DOHH2 (cell line): ENCODE data around the gene ITGB8.

ENCODE experiments used
- EZH2phosphoT487 ChIP-seq: fragments of 200-600 bp; sonication (generic); IDR thresholded peaks from 2 replicates; pipeline ENCODE4 v1.6.1; 2017; ENCODE audit warnings: borderline replicate concordance, mild to moderate bottlenecking, antibody characterized with exemption, low read length, moderate library complexity, mixed read lengths
- TF ChIP-seq, protein P1 (sequence below): fragments of 200-600 bp; sonication (generic); IDR thresholded peaks from one replicate; pipeline ENCODE4 v1.5.1; 2014; ENCODE audit warnings: antibody characterized with exemption, mild to moderate bottlenecking, low read depth, low read length; ENCODE audit not compliant: poor library complexity, severe bottlenecking

DNA sequence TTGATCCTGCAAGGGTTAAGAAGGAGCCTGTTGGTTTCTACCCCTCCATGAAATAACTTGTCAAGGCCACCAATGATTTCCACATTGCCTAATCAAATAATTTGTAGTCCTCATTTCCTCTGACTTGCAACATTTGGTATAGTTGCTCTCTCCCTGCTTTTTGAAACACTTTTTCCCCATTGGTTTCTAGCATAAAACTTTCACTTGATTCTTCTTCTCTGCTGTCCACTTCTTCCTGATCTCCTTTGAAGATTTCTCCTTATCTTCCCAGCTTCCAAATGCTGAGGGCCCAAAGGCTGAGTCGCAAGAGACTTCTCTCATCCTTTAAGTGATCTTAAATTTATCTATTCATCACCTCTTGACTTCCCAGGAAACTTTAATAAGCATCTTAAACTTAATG, 134.2 kb downstream of the ITGB8 start:
- TF ChIP-seq, protein P1, sequence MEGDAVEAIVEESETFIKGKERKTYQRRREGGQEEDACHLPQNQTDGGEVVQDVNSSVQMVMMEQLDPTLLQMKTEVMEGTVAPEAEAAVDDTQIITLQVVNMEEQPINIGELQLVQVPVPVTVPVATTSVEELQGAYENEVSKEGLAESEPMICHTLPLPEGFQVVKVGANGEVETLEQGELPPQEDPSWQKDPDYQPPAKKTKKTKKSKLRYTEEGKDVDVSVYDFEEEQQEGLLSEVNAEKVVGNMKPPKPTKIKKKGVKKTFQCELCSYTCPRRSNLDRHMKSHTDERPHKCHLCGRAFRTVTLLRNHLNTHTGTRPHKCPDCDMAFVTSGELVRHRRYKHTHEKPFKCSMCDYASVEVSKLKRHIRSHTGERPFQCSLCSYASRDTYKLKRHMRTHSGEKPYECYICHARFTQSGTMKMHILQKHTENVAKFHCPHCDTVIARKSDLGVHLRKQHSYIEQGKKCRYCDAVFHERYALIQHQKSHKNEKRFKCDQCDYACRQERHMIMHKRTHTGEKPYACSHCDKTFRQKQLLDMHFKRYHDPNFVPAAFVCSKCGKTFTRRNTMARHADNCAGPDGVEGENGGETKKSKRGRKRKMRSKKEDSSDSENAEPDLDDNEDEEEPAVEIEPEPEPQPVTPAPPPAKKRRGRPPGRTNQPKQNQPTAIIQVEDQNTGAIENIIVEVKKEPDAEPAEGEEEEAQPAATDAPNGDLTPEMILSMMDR: no peak
- TF ChIP-seq EZH2phosphoT487: no peak
